C1 segment of cervical spinal cord (tissue), 14 donors: ENCODE results near the gene CHST15.

Experiments used
- DNase-seq, 14 donors: peaks; one replicate each; lab custom pipeline; 2025; lab: John Stamatoyannopoulos, UW

The CHST15 gene

GRCh38 chr10:123999261-123999660, 94.1 kb downstream of the CHST15 start:
- DNase-seq: no peak

- DNase-seq: no peak
These were observed 94.9 kb downstream of the CHST15 start for GRCh38 chr10:123998197-123999141.

GRCh38 chr10:123997486-123998196, 95.8 kb downstream of the CHST15 start:
- DNase-seq: no peak

- no peak for DNase-seq
These were observed 96.4 kb downstream of the CHST15 start for GRCh38 chr10:123997013-123997412.

- DNase-seq: no peak
These were observed 97.1 kb downstream of the CHST15 start for GRCh38 chr10:123996302-123996701.

GRCh38 chr10:123995461-123996131, 97.8 kb downstream of the CHST15 start:
- peak in 2 of 14 donors; percentile 15 to 25 for DNase-seq

- DNase-seq: no peak
These were observed 98.3 kb downstream of the CHST15 start for GRCh38 chr10:123995082-123995460.

GRCh38 chr10:123994417-123995081, 98.8 kb downstream of the CHST15 start:
- peak in 13 of 14 donors; percentile 13 to 87 (median 59) for DNase-seq

GRCh38 chr10:123993534-123994416, 99.6 kb downstream of the CHST15 start:
- no peak for DNase-seq

- no peak for DNase-seq
These were observed 101.5 kb downstream of the CHST15 start for GRCh38 chr10:123991611-123992570.

GRCh38 chr10:123990889-123991288, 102.5 kb downstream of the CHST15 start:
- DNase-seq: no peak

- no peak for DNase-seq
These were observed 104.7 kb downstream of the CHST15 start for GRCh38 chr10:123988694-123989093.

GRCh38 chr10:123986736-123987135, 106.7 kb downstream of the CHST15 start:
- no peak for DNase-seq

- no peak for DNase-seq
These were observed 119.0 kb downstream of the CHST15 start for GRCh38 chr10:123974406-123974805.

- no peak for DNase-seq
These were observed 120.7 kb downstream of the CHST15 start for GRCh38 chr10:123972481-123973401.

GRCh38 chr10:123970927-123971286, 122.5 kb downstream of the CHST15 start:
- DNase-seq: no peak

- no peak for DNase-seq
These were observed 123.0 kb downstream of the CHST15 start for GRCh38 chr10:123970207-123970926.
